Panc1 (cell line): ENCODE data around the gene RRP1. TPM values are rescaled to one million over a fixed set of nuclear protein-coding genes. Genes with fewer than 3 reads are reported as not detected.

Experiments
- ATAC-seq: fragments of 200-7000 bp; cut with Tn5 transposase; 2 replicates; pipeline ENCODE4 v1.9.1; 2020; ENCODE audit warnings: mild to moderate bottlenecking, moderate library complexity
- BruUV-seq: library from RNA; stranded (reverse); fragments of 400-500 nt; replicated peaks from 2 replicates; lab custom pipeline; 2021; lab: Mats Ljungman, UMichigan
- CTCF ChIA-PET: fragments of 300-600 bp; sonication (Branson Sonifier 250); formaldehyde crosslinking; loops from one replicate; lab custom pipeline; 2022; ENCODE audit warnings: antibody characterized with exemption; lab: Charles Lee
- POLR2A ChIA-PET: fragments of 300-600 bp; sonication (Branson Sonifier 250); formaldehyde crosslinking; loops from one replicate; lab custom pipeline; 2022; ENCODE audit warnings: antibody characterized with exemption; lab: Charles Lee
- DNase-seq: peaks from one replicate; pipeline ENCODE4 v3.0.0-alpha.2; 2010; ENCODE audit warnings: low read depth, low spot score
- H3K27ac ChIP-seq: 2 replicates; pipeline ENCODE4 v1.5.1; 2011; ENCODE audit warnings: mild to moderate bottlenecking, low read length, inconsistent platforms
- H3K27me3 ChIP-seq: fragments of 200-500 bp; sonication (Bioruptor generic); 2 replicates; pipeline ENCODE4 v1.6.0; 2014; ENCODE audit warnings: low read length, inconsistent platforms; ENCODE audit not compliant: control insufficient read depth, insufficient read depth
- H3K36me3 ChIP-seq: fragments of 200-500 bp; sonication (Bioruptor generic); 2 replicates; pipeline ENCODE4 v1.5.1; 2014; ENCODE audit warnings: inconsistent platforms, mild to moderate bottlenecking, low read length, moderate library complexity; ENCODE audit not compliant: control insufficient read depth, insufficient read depth
- H3K4me1 ChIP-seq: 2 replicates; pipeline ENCODE4 v1.5.1; 2011; ENCODE audit warnings: inconsistent platforms, mild to moderate bottlenecking, low read length, moderate library complexity; ENCODE audit not compliant: control insufficient read depth, insufficient read depth
- H3K4me3 ChIP-seq, 2 experiments: 2 replicates each; pipeline ENCODE4 v1.5.1; 2011 to 2012; ENCODE audit warnings: low read depth in 2 of 2, low read length in 2 of 2, mild to moderate bottlenecking in 2 of 2, inconsistent platforms in 1 of 2, moderate library complexity in 1 of 2
- H3K9me3 ChIP-seq: fragments of 200-500 bp; sonication (Bioruptor generic); 2 replicates; pipeline ENCODE4 v1.5.1; 2014; ENCODE audit warnings: low read depth, mild to moderate bottlenecking, inconsistent platforms, low read length, moderate library complexity; ENCODE audit not compliant: control insufficient read depth, insufficient read depth
- POLR2AphosphoS5 ChIP-seq: IDR thresholded peaks from 2 replicates; pipeline ENCODE4 v1.6.1; 2012; ENCODE audit warnings: mild to moderate bottlenecking, low read depth, low read length, moderate library complexity
- REST ChIP-seq, 2 experiments: IDR thresholded peaks; 2 replicates each; pipeline ENCODE4 v1.6.1; 2011 to 2012; ENCODE audit warnings: low read depth in 2 of 2, control low read depth in 1 of 2, low read length in 1 of 2, mild to moderate bottlenecking in 1 of 2, moderate library complexity in 1 of 2; ENCODE audit not compliant: insufficient read depth in 1 of 2
- SIN3A ChIP-seq: IDR thresholded peaks from 2 replicates; pipeline ENCODE4 v1.6.1; 2012; ENCODE audit warnings: low read depth, mild to moderate bottlenecking, low read length, moderate library complexity, borderline replicate concordance; ENCODE audit not compliant: insufficient read depth
- TCF7L2 ChIP-seq: IDR thresholded peaks from 2 replicates; pipeline ENCODE4 v1.6.1; 2011; ENCODE audit warnings: mild to moderate bottlenecking, low read depth, low read length, inconsistent platforms
- in situ Hi-C: cut with HindIII; loops from 2 replicates; pipeline ENCODE4 v1.10.0; 2016; ENCODE audit warnings: low sequenced_read_pairs, low pct_unique_long_range_greater_than_20kb
- intact Hi-C: fragments of 100-400 bp; cut with micrococcal nuclease; formaldehyde crosslinking; loops from one replicate; pipeline ENCODE4 v1.10.0; 2022; ENCODE audit not compliant: unreplicated experiment
- total RNA-seq: library from RNA; stranded (reverse); gene quantifications from one replicate; pipeline ENCODE4 v1.2.1, GENCODE V29; 2021; ENCODE audit not compliant: unreplicated experiment
- TF ChIP-seq, protein P1 (sequence below): fragments of 450-650 bp; IDR thresholded peaks from 2 replicates; pipeline ENCODE4 v1.5.1; 2017; ENCODE audit warnings: mild to moderate bottlenecking

Gene RRP1
- total RNA-seq, 1 experiment from 2014 or later: 41.8 TPM

DNA sequence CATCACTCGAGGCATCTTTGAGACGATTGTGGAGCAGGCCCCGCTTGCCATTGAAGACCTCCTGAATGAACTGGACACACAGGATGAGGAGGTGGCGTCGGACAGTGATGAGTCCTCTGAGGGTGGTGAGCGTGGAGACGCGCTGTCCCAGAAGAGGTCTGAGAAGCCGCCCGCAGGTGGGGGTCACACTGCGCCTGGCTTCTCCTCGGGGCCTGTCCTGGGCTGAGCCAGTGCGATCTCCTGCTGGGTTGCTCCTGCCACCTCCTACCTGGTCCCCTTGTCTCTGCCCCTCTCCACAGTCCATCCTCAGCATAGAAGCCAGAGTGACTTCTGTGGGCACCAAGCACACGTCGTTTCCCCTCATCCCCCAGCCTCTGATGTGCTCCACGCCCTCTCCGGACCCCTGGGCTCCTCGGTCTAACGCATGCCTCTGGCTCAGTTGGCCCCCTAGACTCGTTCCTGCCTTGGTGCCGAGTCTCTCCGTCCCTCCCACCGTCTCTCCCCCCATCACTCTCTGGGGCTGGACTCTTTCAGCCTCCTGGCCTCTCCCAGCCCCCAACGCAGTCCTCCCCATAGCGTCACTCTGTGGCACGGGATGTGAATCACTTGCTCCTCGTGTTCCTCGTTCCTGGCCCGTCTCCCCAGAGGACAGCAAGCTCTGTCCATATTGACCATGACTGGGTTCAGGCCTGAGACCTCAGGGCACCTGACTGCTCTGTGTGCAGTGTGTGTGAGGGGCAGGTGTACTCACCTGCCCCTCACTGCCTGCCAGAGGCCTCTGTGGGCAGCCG is 8.7 kb downstream of the RRP1 start:
- in situ Hi-C loops (no loop called here), intact Hi-C loops (no loop called here)
- CTCF ChIA-PET: no interaction called here
- H3K4me3 ChIP-seq: no peak overlapping the region
- no peak overlapping the region for H3K27ac ChIP-seq
- ATAC-seq (no peak), DNase-seq (no peak)
- TF ChIP-seq REST (IDR thresholded peaks at IDR 0.05; ENCODE audit: insufficient read depth in 1 of 2, low read depth in 2 of 2, low read length in 1 of 2) (no peak), POLR2AphosphoS5 (no peak), SIN3A (no peak), TCF7L2 (no peak)
- TF ChIP-seq, protein P1, sequence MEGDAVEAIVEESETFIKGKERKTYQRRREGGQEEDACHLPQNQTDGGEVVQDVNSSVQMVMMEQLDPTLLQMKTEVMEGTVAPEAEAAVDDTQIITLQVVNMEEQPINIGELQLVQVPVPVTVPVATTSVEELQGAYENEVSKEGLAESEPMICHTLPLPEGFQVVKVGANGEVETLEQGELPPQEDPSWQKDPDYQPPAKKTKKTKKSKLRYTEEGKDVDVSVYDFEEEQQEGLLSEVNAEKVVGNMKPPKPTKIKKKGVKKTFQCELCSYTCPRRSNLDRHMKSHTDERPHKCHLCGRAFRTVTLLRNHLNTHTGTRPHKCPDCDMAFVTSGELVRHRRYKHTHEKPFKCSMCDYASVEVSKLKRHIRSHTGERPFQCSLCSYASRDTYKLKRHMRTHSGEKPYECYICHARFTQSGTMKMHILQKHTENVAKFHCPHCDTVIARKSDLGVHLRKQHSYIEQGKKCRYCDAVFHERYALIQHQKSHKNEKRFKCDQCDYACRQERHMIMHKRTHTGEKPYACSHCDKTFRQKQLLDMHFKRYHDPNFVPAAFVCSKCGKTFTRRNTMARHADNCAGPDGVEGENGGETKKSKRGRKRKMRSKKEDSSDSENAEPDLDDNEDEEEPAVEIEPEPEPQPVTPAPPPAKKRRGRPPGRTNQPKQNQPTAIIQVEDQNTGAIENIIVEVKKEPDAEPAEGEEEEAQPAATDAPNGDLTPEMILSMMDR: no peak
- no peaks in the 10 kb centered on the region for H3K27me3 ChIP-seq
- H3K4me1 ChIP-seq: no peaks in the 10 kb centered on the region
- POLR2A ChIA-PET: no interaction called here
- no peaks in the 10 kb centered on the region for H3K9me3 ChIP-seq
- H3K36me3 ChIP-seq: peaks cover 3% of the 10 kb centered on the region; the same call in 1 of the 2 replicates
- BruUV-seq: no TSS peak

DNA sequence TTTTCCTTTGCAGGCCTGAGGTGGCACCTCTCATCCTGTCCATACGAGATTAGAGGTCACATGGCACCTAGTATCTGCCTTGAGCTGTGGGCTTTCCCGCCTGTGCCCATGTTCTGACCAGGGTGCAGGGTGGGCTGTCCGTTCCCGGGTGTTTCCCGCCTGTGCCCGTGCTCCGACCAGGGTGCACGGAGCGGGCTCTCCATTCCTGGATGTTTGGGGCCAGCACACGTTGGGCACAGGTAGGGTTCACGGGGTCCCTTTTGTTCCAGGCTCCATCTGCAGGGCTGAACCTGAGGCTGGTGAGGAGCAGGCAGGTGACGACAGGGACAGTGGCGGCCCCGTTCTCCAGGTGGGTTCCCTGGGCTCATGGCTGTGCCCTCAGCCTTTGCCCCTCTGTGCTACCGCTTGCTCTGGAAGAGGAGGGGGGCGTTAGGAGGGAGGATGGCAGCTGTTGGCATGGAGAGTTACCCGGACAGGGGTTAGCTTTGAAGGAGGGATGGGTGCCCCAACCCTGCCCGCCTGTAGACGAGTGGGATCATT is 10.0 kb downstream of the RRP1 start:
- ChIA-PET POLR2A (no interaction called here), CTCF (no interaction called here)
- in situ Hi-C loops (no loop called here), intact Hi-C loops (no loop called here)
- ATAC-seq (no peak), DNase-seq (no peak)
- TF ChIP-seq REST (IDR thresholded peaks at IDR 0.05; ENCODE audit: insufficient read depth in 1 of 2, low read depth in 2 of 2, low read length in 1 of 2) (no peak), SIN3A (no peak), TCF7L2 (no peak), POLR2AphosphoS5 (no peak)
- TF ChIP-seq, protein P1: no peak
- H3K4me3 ChIP-seq: no peak overlapping the region
- no TSS peak for BruUV-seq
- H3K27ac ChIP-seq: no peak overlapping the region
- no peaks in the 10 kb centered on the region for H3K4me1 ChIP-seq
- H3K36me3 ChIP-seq: peaks cover 3% of the 10 kb centered on the region; the same call in 1 of the 2 replicates
- H3K9me3 ChIP-seq: no peaks in the 10 kb centered on the region
- H3K27me3 ChIP-seq: no peaks in the 10 kb centered on the region
